ENCODE results near the gene SCN1B.
A peak's percentile ranks its signal among the peaks of the same experiment; 100 is the strongest.

The SCN1B gene

GRCh38 chr19:35059006-35059798, 28.9 kb downstream of the SCN1B start:
- no peak for DNase-seq

- DNase-seq = no peak
Measured at GRCh38 chr19:35059799-35060091, 29.5 kb downstream of the SCN1B start.

GRCh38 chr19:35060160-35060855, 30.0 kb downstream of the SCN1B start:
- DNase-seq = no peak

GRCh38 chr19:35061583-35062373, 31.5 kb downstream of the SCN1B start:
- no peak for DNase-seq

- DNase-seq = no peak
Measured at GRCh38 chr19:35062942-35063341, 32.7 kb downstream of the SCN1B start.

GRCh38 chr19:35063940-35064818, 33.9 kb downstream of the SCN1B start:
- DNase-seq = no peak

GRCh38 chr19:35065574-35065973, 35.3 kb downstream of the SCN1B start:
- no peak for DNase-seq

GRCh38 chr19:35066121-35066520, 35.9 kb downstream of the SCN1B start:
- no peak for DNase-seq

GRCh38 chr19:35066691-35067563, 36.7 kb downstream of the SCN1B start:
- DNase-seq = peak; percentile 92

- no peak for DNase-seq
Measured at GRCh38 chr19:35068941-35069634, 38.8 kb downstream of the SCN1B start.

- no peak for DNase-seq
Measured at GRCh38 chr19:35069696-35070095, 39.4 kb downstream of the SCN1B start.

- DNase-seq = no peak
Measured at GRCh38 chr19:35070471-35070870, 40.2 kb downstream of the SCN1B start.

GRCh38 chr19:35073516-35073915, 43.2 kb downstream of the SCN1B start:
- no peak for DNase-seq

GRCh38 chr19:35073941-35074340, 43.7 kb downstream of the SCN1B start:
- DNase-seq = no peak

GRCh38 chr19:35074426-35075201, 44.3 kb downstream of the SCN1B start:
- DNase-seq = no peak

GRCh38 chr19:35075202-35076025, 45.1 kb downstream of the SCN1B start:
- no peak for DNase-seq

- no peak for DNase-seq
Measured at GRCh38 chr19:35076026-35076370, 45.7 kb downstream of the SCN1B start.

GRCh38 chr19:35076657-35077056, 46.4 kb downstream of the SCN1B start:
- no peak for DNase-seq

GRCh38 chr19:35077411-35078223, 47.3 kb downstream of the SCN1B start:
- no peak for DNase-seq

All from activated gamma-delta T cell treated with Interleukin-2 at 50 U/mL for 16 hours (primary cell).